Measurements from ENCODE around the gene ZNF256. TPM values are rescaled to one million over a fixed set of nuclear protein-coding genes. Genes with fewer than 3 reads are reported as not detected.

The ZNF256 gene
- total RNA-seq, 1 experiment from 2014 or later: not detected

DNA sequence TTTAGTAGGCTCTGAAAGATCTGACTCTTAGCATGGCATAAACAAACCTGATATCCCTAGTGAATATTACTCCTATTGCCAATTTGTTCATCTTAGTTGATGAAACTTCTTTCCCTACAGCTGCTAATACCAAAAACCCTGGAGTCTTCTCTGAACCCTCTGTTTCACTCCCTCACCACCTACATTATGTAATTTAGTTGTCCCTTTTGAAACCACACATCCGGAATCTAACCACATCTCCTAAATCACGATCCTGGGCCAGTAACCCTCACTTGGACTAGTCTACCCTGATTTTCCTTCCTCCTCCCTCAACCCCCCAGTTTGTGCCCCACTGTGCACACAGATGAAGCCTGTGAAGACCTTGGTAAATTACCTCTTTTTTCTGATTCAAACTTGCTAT is 1.2 kb downstream of the ZNF256 start:
- no peaks in the 10 kb centered on the region for H3K79me2 ChIP-seq (ENCODE audit: insufficient read depth, low read length)
- H4K20me1 ChIP-seq (ENCODE audit: insufficient read depth): no peaks in the 10 kb centered on the region
- H3K4me2 ChIP-seq (ENCODE audit: low read length): no peak overlapping the region
- no peaks in the 10 kb centered on the region for H3K36me3 ChIP-seq (ENCODE audit: control insufficient read depth in 1 of 2, insufficient read depth in 2 of 2, low read length in 2 of 2)
- no peak for DNase-seq (ENCODE audit: low read depth, low spot score)
- no peaks in the 10 kb centered on the region for H3K9me2 ChIP-seq (ENCODE audit: insufficient read depth)
- ATAC-seq: no peak
- intact Hi-C loops (cut with micrococcal nuclease): no loop called here
- POLR2A ChIA-PET: no interaction called here
- H3K9ac ChIP-seq (ENCODE audit: low read length): no peak overlapping the region
- no peaks in the 10 kb centered on the region for H3K27me3 ChIP-seq (ENCODE audit: insufficient read depth, low read length)
- H3K4me3 ChIP-seq (replicated peaks in 1 of 2; ENCODE audit: low read depth in 1 of 2, low read length in 2 of 2): no peak overlapping the region
- TF ChIP-seq, protein P1, sequence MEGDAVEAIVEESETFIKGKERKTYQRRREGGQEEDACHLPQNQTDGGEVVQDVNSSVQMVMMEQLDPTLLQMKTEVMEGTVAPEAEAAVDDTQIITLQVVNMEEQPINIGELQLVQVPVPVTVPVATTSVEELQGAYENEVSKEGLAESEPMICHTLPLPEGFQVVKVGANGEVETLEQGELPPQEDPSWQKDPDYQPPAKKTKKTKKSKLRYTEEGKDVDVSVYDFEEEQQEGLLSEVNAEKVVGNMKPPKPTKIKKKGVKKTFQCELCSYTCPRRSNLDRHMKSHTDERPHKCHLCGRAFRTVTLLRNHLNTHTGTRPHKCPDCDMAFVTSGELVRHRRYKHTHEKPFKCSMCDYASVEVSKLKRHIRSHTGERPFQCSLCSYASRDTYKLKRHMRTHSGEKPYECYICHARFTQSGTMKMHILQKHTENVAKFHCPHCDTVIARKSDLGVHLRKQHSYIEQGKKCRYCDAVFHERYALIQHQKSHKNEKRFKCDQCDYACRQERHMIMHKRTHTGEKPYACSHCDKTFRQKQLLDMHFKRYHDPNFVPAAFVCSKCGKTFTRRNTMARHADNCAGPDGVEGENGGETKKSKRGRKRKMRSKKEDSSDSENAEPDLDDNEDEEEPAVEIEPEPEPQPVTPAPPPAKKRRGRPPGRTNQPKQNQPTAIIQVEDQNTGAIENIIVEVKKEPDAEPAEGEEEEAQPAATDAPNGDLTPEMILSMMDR (IDR thresholded peaks at IDR 0.05 in 2 of 3, conservative IDR thresholded peaks at IDR 0.05 in 1 of 3; ENCODE audit: borderline replicate concordance in 1 of 3, insufficient read depth in 1 of 3, low read depth in 2 of 3, low read length in 2 of 3): no peak
- TF ChIP-seq SRF (IDR thresholded peaks at IDR 0.05; ENCODE audit: low read depth) (no peak), ZFX (IDR thresholded peaks at IDR 0.05) (no peak), SIN3A (IDR thresholded peaks at IDR 0.05; ENCODE audit: low read depth) (no peak), EZH2 (IDR thresholded peaks at IDR 0.05) (no peak), REST (IDR thresholded peaks at IDR 0.05; ENCODE audit: low read depth) (no peak), CBX3 (IDR thresholded peaks at IDR 0.05; ENCODE audit: low read depth) (no peak), RAD21 (IDR thresholded peaks at IDR 0.05; ENCODE audit: low read depth) (no peak), SP1 (IDR thresholded peaks at IDR 0.05; ENCODE audit: low read depth) (no peak), POLR2A (IDR thresholded peaks at IDR 0.05; ENCODE audit: borderline replicate concordance, extremely low read depth, insufficient read depth, insufficient read length) (no peak), ZNF274 (IDR thresholded peaks at IDR 0.05; ENCODE audit: low read depth, low read length) (no peak), FOSL1 (IDR thresholded peaks at IDR 0.05; ENCODE audit: low read depth) (no peak), YY1 (IDR thresholded peaks at IDR 0.05; ENCODE audit: extremely low read depth, insufficient replicate concordance, low read depth, low read length) (no peak), CEBPB (IDR thresholded peaks at IDR 0.05; ENCODE audit: low read depth) (no peak), TCF7L2 (IDR thresholded peaks at IDR 0.05; ENCODE audit: borderline replicate concordance, extremely low read depth, insufficient read depth, insufficient read length) (no peak)
- TF ChIP-seq, protein P2, sequence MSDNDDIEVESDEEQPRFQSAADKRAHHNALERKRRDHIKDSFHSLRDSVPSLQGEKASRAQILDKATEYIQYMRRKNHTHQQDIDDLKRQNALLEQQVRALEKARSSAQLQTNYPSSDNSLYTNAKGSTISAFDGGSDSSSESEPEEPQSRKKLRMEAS (IDR thresholded peaks at IDR 0.05): no peak
- TF ChIP-seq, protein P3, sequence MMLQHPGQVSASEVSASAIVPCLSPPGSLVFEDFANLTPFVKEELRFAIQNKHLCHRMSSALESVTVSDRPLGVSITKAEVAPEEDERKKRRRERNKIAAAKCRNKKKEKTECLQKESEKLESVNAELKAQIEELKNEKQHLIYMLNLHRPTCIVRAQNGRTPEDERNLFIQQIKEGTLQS (IDR thresholded peaks at IDR 0.05): no peak
- H3K9me3 ChIP-seq (ENCODE audit: control insufficient read depth in 1 of 2, insufficient read depth in 1 of 2, low read depth in 1 of 2, low read length in 2 of 2): peaks cover 8 to 21% of the 10 kb centered on the region in 2 experiments; a peak in 2 of 4 replicates
- H3K27ac ChIP-seq (ENCODE audit: low read depth, low read length): no peak overlapping the region
- no peak overlapping the region for H2AFZ ChIP-seq (ENCODE audit: low read depth, low read length, poor library complexity, severe bottlenecking)
- BruUV-seq (replicated peaks): no TSS peak
- CTCF ChIA-PET: no interaction called here
- RAD21 ChIA-PET (ENCODE audit: low non-redundant PET in 1 of 2, low total read pairs in 2 of 2, uncharacterized antibody in 2 of 2, unreplicated experiment in 2 of 2): no interaction called here
- no peaks in the 10 kb centered on the region for H3K4me1 ChIP-seq (ENCODE audit: control insufficient read depth in 1 of 2, insufficient read depth in 2 of 2, low read length in 2 of 2)
